ENCODE measurements around the gene OTOGL. TPM values are rescaled to one million over a fixed set of nuclear protein-coding genes. Genes with fewer than 3 reads are reported as not detected.

OTOGL gene
- total RNA-seq, 1 donor from 2014 or later = 0.32 TPM

DNA sequence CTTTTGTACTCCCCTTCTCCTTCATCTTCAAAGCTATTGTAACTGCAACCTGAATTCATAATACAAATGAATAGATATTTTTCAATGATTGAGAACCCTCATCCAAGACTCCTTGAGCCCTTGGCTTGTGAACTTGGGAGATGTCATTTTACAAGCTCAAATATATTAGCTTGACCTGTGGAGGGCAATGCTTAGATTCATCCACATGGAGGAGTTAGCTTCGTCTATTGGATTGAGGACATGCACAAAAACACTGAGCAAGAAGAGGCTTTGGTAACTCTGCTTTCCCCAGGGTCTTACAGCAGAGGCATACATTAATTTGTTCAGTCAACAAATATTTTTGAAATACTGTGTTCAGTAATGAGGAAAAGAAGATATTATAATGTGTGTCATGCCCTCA, 101.1 kb downstream of the OTOGL start:
- Histone ChIP-seq H3K4me3 (no peak overlapping the region), H3K4me1 (no peaks in the 10 kb centered on the region), H3K27me3 (ENCODE audit: low read depth) (no peaks in the 10 kb centered on the region), H3K27ac (no peak overlapping the region), H3K9me3 (no peaks in the 10 kb centered on the region), H3K36me3 (no peaks in the 10 kb centered on the region)
- TF ChIP-seq, protein P1, sequence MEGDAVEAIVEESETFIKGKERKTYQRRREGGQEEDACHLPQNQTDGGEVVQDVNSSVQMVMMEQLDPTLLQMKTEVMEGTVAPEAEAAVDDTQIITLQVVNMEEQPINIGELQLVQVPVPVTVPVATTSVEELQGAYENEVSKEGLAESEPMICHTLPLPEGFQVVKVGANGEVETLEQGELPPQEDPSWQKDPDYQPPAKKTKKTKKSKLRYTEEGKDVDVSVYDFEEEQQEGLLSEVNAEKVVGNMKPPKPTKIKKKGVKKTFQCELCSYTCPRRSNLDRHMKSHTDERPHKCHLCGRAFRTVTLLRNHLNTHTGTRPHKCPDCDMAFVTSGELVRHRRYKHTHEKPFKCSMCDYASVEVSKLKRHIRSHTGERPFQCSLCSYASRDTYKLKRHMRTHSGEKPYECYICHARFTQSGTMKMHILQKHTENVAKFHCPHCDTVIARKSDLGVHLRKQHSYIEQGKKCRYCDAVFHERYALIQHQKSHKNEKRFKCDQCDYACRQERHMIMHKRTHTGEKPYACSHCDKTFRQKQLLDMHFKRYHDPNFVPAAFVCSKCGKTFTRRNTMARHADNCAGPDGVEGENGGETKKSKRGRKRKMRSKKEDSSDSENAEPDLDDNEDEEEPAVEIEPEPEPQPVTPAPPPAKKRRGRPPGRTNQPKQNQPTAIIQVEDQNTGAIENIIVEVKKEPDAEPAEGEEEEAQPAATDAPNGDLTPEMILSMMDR (IDR thresholded peaks at IDR 0.05) = no peak
- intact Hi-C loops (cut with DNase I) = no loop called here
- no peak for DNase-seq
- ATAC-seq = no peak

DNA sequence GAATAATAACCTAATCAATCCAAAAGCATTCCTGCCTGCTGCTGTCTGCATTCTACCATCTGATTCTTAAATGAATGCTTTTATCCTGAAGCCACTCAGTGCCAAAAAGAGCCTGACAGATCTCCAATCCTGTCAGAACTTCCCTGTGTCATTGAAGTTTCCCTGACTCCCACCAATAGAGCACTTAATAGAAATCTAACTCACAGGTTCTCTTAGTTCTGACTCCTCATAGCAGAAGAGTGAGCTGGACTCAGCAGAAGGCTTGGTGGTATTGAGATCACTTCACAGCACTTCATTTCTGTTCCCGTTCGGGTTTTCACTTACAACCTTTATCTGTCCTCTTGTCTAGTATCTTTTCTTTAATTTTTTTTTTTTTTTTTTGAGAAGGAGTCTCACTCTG, 102.6 kb downstream of the OTOGL start:
- TF ChIP-seq, protein P1 (IDR thresholded peaks at IDR 0.05) = no peak
- intact Hi-C loops (cut with DNase I) = no loop called here
- Histone ChIP-seq H3K27ac (no peak overlapping the region), H3K9me3 (no peaks in the 10 kb centered on the region), H3K4me1 (no peaks in the 10 kb centered on the region), H3K4me3 (no peak overlapping the region), H3K36me3 (no peaks in the 10 kb centered on the region), H3K27me3 (ENCODE audit: low read depth) (no peaks in the 10 kb centered on the region)
- no peak for DNase-seq
- no peak for ATAC-seq

DNA sequence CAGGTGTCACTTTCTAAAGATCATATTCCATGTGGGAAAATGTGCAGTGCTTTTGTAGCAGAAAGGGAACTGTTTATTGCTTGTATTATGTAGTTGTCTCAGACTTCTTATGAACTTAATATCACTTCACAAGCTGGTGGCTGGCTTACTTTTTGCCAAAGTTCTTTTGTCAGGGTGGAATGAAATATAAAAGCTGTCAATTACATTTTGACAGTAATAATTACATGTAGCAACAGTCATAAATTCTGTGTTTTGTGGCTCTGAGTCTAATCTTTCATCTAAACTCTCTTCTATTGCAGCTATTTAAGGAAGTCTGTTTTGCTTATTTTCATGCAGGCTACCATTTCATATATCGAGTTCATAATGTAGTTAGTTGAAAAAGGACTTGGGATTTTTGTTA, 106.6 kb downstream of the OTOGL start:
- H3K27ac ChIP-seq = no peak overlapping the region
- ATAC-seq (no peak), DNase-seq (no peak)
- no peaks in the 10 kb centered on the region for H3K27me3 ChIP-seq (ENCODE audit: low read depth)
- no peaks in the 10 kb centered on the region for H3K9me3 ChIP-seq
- intact Hi-C loops (cut with DNase I) = no loop called here
- no peak overlapping the region for H3K4me3 ChIP-seq
- TF ChIP-seq, protein P1 (IDR thresholded peaks at IDR 0.05) = no peak
- no peaks in the 10 kb centered on the region for H3K36me3 ChIP-seq
- no peaks in the 10 kb centered on the region for H3K4me1 ChIP-seq

DNA sequence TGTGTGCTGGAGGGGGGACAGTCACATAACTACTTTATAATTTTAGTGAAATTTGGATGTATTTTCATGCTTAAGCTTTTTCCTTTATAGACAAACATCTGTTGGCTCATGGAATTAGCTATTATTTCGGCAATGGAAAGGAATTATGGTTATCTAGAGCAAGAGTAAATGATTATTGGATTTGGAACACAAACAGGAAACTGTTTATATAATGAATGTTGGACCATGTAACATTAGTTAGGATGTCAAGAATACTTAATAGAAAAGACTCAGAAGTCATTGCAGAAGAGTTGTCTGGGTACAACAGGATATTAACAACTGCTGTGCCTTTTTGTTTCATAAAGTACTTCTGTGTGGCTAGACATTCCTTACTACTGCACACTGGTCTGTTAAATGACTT, 108.7 kb downstream of the OTOGL start:
- DNase-seq = no peak
- TF ChIP-seq, protein P1 (IDR thresholded peaks at IDR 0.05) = no peak

DNA sequence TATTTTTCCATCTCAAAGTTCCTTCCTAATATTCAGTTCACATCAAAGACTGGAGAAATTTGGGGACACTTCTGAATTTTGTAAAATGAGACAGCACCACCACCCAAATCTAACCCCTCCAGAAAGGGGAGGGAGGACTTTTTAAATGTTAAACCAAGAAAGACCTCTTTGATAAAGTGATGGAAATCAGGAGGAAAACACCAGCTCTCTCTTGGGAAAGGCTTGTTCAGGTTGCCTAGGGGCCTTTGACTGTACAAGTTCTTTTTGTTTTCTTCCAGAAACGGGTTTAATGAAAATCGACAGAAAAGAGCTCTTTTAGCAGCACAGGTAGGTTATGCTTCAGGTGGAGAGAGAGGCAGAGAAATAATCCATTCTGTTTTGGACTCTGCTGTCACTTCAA, 112.3 kb downstream of the OTOGL start:
- Histone ChIP-seq H3K27me3 (ENCODE audit: low read depth) (no peaks in the 10 kb centered on the region), H3K27ac (no peak overlapping the region), H3K9me3 (no peaks in the 10 kb centered on the region), H3K4me3 (no peak overlapping the region), H3K4me1 (peaks cover 5% of the 10 kb centered on the region), H3K36me3 (no peaks in the 10 kb centered on the region)
- ATAC-seq (no peak), DNase-seq (no peak)
- intact Hi-C loops (cut with DNase I) = no loop called here
- TF ChIP-seq, protein P1 (IDR thresholded peaks at IDR 0.05) = no peak

More for the DNA sequence above, 108.7 kb downstream of the OTOGL start:
- Histone ChIP-seq H3K4me3 (no peak overlapping the region), H3K36me3 (no peaks in the 10 kb centered on the region), H3K4me1 (no peaks in the 10 kb centered on the region), H3K27ac (no peak overlapping the region), H3K9me3 (no peaks in the 10 kb centered on the region), H3K27me3 (ENCODE audit: low read depth) (no peaks in the 10 kb centered on the region)
- no peak for ATAC-seq
- intact Hi-C loops (cut with DNase I) = no loop called here

Data from lower lobe of right lung (tissue), 2 donors.